Measurements from ENCODE around the gene ACSS2.
"Not testable (repeated sequence)": the region's sequence is repeated elsewhere in the genome, so short reads cannot be mapped to it uniquely, and the experiment has no call there.

ACSS2 gene

GRCh38 chr20:34875642-34876405, 588 bp upstream of the ACSS2 start:
- DNase-seq = no peak

- DNase-seq = no peak
Measured at GRCh38 chr20:34880215-34880850, 3.9 kb downstream of the ACSS2 start.

DNA sequence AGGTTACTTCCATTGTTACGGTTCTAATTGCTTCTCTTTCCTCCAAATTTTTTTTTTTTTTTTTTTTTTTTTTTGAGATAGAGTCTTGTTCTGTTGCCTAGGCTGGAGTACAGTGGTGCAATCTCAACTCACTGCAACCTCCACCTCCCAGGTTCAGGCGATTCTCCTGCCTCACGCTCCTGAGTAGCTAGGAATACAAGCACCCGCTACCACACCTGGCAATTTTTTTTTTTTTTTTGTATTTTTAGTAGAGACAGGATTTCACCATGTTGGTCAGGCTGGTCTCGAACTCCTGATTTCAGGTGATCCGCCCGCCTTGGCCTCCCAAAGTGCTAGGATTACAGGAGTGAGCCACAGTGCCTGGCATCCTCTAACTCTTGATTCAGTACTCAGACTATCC, 4.6 kb downstream of the ACSS2 start:
- not testable (repeated sequence) for DNase-seq

- DNase-seq = no peak
Measured at GRCh38 chr20:34881689-34882088, 5.3 kb downstream of the ACSS2 start.

DNA sequence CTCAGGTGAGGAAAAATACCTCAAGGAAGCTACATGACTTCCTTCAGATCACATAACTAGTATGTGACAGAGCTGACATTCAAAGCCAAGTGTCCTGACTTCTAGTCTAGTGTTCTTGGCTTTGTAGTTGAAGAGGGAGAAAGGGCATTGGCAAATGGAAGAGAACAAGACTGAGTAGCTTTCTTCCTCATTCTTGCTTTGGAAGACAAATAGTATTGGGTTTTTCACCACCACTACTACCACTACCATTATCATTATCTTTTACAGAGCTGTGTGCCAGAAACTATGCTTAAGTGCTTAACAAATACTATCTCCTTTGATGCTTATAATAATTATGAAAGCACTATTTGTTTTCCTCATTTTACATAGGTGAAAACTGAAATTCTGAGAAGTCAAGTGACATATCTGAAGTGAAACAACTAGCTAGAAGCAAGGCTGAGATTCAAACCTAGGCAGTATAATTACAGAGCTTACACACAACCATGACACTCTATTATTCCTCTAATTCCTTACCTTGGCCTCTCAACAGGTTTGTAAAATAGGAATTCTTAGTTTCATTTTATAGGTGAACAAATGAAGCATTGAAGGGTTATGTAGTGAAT, 6.8 kb downstream of the ACSS2 start:
- DNase-seq = no peak

- no peak for DNase-seq
Measured at GRCh38 chr20:34883809-34884208, 7.4 kb downstream of the ACSS2 start.

- DNase-seq = no peak
Measured at GRCh38 chr20:34884260-34884659, 7.8 kb downstream of the ACSS2 start.

DNA sequence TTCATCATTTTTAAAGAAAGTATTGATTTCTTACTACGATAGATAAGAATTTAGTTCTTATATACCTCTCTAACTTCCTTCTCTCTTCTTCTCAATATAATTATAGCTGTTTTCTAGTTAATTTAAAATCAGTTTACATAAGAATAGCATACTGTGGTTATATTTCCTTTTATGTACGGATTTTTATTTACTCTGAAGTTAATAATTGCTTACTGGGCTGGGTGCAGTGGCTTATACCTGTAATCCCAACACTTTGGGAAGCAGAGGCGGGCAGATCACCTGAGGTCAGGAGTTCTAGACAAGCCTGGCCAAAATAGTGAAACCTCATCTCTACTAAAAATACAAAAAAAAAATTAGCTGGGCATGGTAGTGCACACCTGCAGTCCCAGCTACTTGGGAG, 9.7 kb downstream of the ACSS2 start:
- no peak for DNase-seq

GRCh38 chr20:34887023-34887422, 10.6 kb downstream of the ACSS2 start:
- DNase-seq = no peak

- no peak for DNase-seq
Measured at GRCh38 chr20:34888468-34888867, 12.1 kb downstream of the ACSS2 start.

DNA sequence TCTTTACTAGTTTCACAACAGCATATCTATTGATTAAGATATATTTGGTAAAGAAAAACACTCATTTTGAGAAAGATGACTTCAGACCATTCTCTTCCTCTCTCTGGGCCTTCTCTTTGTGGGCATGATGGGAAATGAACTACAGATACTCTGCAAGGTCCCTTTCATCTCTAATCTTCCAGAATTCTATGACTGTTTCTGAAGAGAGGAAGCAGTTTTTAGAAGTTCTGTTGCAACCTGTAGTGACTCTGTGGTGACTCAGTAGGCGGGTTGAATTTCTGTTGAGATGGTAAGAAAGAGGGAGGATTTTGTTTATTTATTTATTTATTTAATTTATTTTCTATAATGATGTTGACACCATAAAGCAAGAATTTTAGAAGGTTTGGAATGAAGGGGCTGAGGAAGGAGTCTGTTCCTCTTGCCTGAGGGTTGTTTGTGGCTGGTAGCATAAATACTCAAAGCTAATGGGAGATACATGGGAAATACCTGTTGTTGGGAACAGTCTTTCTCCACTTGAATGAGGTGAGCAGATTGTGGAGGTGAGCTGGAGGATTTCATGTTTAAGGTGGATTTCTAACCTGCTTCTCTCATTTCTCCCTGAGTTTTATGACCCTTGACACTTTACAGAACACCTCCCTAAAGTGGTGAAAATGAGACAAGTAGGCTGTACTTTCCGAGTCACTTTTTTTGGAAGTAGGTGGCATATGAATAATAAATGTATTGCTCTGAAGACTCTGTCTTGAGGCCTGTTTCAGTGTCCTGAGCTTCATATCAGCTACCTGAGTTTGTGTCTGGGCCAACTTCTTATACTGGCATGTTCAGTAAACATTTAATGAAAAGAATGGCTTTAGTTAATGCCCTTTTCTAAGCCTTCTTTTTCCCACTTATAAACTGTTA, 15.0 kb downstream of the ACSS2 start:
- DNase-seq = no peak

- no peak for DNase-seq
Measured at GRCh38 chr20:34892671-34893070, 16.3 kb downstream of the ACSS2 start.

GRCh38 chr20:34894723-34895122, 18.3 kb downstream of the ACSS2 start:
- no peak for DNase-seq

GRCh38 chr20:34895465-34895864, 19.1 kb downstream of the ACSS2 start:
- no peak for DNase-seq

- no peak for DNase-seq
Measured at GRCh38 chr20:34896086-34896621, 19.7 kb downstream of the ACSS2 start.

GRCh38 chr20:34898129-34898528, 21.7 kb downstream of the ACSS2 start:
- DNase-seq = not testable (repeated sequence)

DNA sequence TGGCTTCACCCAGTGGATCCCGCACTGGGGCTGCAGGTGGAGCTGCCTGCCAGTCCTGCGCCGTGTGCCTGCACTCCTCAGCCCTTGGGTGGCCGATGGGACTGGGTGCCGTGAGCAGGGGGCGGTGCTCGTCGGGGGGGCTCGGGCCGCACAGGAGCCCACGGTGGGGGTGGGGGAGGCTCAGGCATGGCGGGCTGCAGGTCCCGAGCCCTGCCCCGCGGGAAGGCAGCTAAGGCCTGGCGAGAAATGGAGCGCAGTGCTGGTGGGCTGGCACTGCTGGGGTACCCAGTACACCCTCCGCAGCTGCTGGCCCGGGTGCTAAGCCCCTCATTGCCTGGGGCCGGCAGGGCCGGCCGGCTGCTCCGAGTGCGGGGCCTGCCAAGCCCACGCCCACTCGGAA, 22.3 kb downstream of the ACSS2 start:
- not testable (repeated sequence) for DNase-seq

- DNase-seq = no peak
Measured at GRCh38 chr20:34904202-34904621, 27.8 kb downstream of the ACSS2 start.

- DNase-seq = no peak
Measured at GRCh38 chr20:34907616-34908469, 31.4 kb downstream of the ACSS2 start.

- no peak for DNase-seq
Measured at GRCh38 chr20:34915131-34915530, 38.7 kb downstream of the ACSS2 start.

DNA sequence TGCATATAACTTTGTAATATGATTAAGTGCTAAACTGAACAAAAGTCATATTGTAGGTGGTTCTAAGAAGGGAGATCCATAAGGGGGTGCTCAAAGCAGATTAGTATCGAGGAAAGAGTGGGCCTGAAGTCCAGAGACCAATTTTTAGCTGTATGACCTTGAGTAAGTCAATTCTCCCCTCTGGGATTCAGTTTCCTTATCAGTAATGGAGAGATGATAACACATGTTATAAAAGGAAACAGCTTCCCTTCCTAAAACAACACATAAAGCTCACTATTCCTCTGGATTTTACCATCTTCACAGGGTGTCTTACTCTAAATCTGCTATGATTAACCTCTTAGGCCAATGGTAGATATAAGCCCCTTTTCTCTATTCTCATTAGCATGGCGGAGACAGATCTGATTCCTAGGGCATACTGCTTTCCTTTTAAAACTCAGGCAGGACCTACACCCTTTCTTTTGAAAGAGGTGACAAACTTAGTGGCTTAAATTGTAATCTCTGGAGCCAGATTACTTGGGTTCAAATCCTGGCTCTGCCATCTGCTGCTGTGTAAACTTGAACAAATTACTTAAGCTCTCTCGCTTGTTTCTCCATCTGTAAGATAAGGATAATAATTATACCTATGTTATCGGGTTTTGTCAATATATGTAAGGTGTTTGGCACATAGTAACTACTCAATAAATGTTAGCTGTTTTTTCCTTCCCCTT, 39.5 kb downstream of the ACSS2 start:
- DNase-seq = no peak

Data from activated gamma-delta T cell (primary cell).